NCI-H748 (cell line): Measurements from ENCODE around the gene TFIP11.

ENCODE experiments used
- DNase-seq: peaks from one replicate; lab custom pipeline; 2025; ENCODE audit not compliant: unreplicated experiment; lab: John Stamatoyannopoulos, UW

The TFIP11 gene

GRCh38 chr22:26512149-26512793 is at the start of gene TFIP11:
TFIP11 (minus strand) TSS chr22:26512473; CDS start chr22:26510272, 2,201 bp downstream.
- DNase-seq: peak; percentile 89

- no peak for DNase-seq
Observed at GRCh38 chr22:26561756-26562417, 49.6 kb upstream of the TFIP11 start.

GRCh38 chr22:26559961-26560575 is 47.8 kb upstream of the TFIP11 start:
- no peak for DNase-seq

- no peak for DNase-seq
Observed at GRCh38 chr22:26558248-26558895, 46.1 kb upstream of the TFIP11 start.

- no peak for DNase-seq
Observed at GRCh38 chr22:26556904-26557303, 44.6 kb upstream of the TFIP11 start.

GRCh38 chr22:26555478-26555877 is 43.2 kb upstream of the TFIP11 start:
- DNase-seq: no peak

- DNase-seq: no peak
Observed at GRCh38 chr22:26554956-26555355, 42.7 kb upstream of the TFIP11 start.

GRCh38 chr22:26553056-26553752 is 40.9 kb upstream of the TFIP11 start:
- no peak for DNase-seq

GRCh38 chr22:26552466-26552865 is 40.2 kb upstream of the TFIP11 start:
- no peak for DNase-seq

- DNase-seq: no peak
Observed at GRCh38 chr22:26551568-26551967, 39.3 kb upstream of the TFIP11 start.

GRCh38 chr22:26550498-26551033 is 38.3 kb upstream of the TFIP11 start:
- DNase-seq: no peak

- no peak for DNase-seq
Observed at GRCh38 chr22:26549902-26550497, 37.7 kb upstream of the TFIP11 start.

GRCh38 chr22:26548984-26549383 is 36.7 kb upstream of the TFIP11 start:
- no peak for DNase-seq

GRCh38 chr22:26548303-26548702 is 36.0 kb upstream of the TFIP11 start:
- no peak for DNase-seq

- no peak for DNase-seq
Observed at GRCh38 chr22:26547837-26548236, 35.6 kb upstream of the TFIP11 start.

- DNase-seq: no peak
Observed at GRCh38 chr22:26547426-26547825, 35.2 kb upstream of the TFIP11 start.

- no peak for DNase-seq
Observed at GRCh38 chr22:26546282-26546681, 34.0 kb upstream of the TFIP11 start.

- DNase-seq: no peak
Observed at GRCh38 chr22:26545827-26546226, 33.6 kb upstream of the TFIP11 start.

- DNase-seq: no peak
Observed at GRCh38 chr22:26545385-26545784, 33.1 kb upstream of the TFIP11 start.

GRCh38 chr22:26544489-26544888 is 32.2 kb upstream of the TFIP11 start:
- no peak for DNase-seq

GRCh38 chr22:26542831-26543230 is 30.6 kb upstream of the TFIP11 start:
- DNase-seq: no peak
